A673 (cell line): ENCODE measurements around the gene FOXC1. TPM values are rescaled to one million over a fixed set of nuclear protein-coding genes. Genes with fewer than 3 reads are reported as not detected.

Experiments
- BruUV-seq: library from RNA; stranded (reverse); fragments of 400-500 nt; replicated peaks from 2 replicates; lab custom pipeline; 2021; lab: Mats Ljungman, UMichigan
- CTCF ChIA-PET: fragments of 300-600 bp; sonication (Branson Sonifier 250); formaldehyde crosslinking; loops from one replicate; lab custom pipeline; 2022; ENCODE audit warnings: antibody characterized with exemption; lab: Charles Lee
- POLR2A ChIA-PET: fragments of 300-600 bp; sonication (Branson Sonifier 250); formaldehyde crosslinking; loops from one replicate; lab custom pipeline; 2022; ENCODE audit warnings: antibody characterized with exemption; ENCODE audit not compliant: low non-redundant PET; lab: Charles Lee
- DNase-seq: peaks from one replicate; pipeline ENCODE4 v3.0.0-alpha.2; 2015; ENCODE audit warnings: low spot score
- H3K27ac ChIP-seq: fragments of 200-600 bp; sonication (generic); 2 replicates; pipeline ENCODE4 v1.5.1; 2016; ENCODE audit warnings: mixed run types, low read depth, mild to moderate bottlenecking, mixed read lengths, antibody characterized with exemption, low read length; ENCODE audit not compliant: poor library complexity, severe bottlenecking
- H3K27me3 ChIP-seq: fragments of 200-600 bp; sonication (generic); replicated peaks from 2 replicates; pipeline ENCODE4 v1.6.1; 2017; ENCODE audit warnings: mixed run types, low read depth, mild to moderate bottlenecking, mixed read lengths, antibody characterized with exemption, low read length; ENCODE audit not compliant: insufficient read depth, poor library complexity
- H3K36me3 ChIP-seq: fragments of 200-600 bp; sonication (generic); 2 replicates; pipeline ENCODE4 v1.6.1; 2016; ENCODE audit warnings: mixed run types, mild to moderate bottlenecking, mixed read lengths, antibody characterized with exemption, low read length; ENCODE audit not compliant: insufficient read depth, poor library complexity, severe bottlenecking
- H3K4me1 ChIP-seq: fragments of 200-600 bp; sonication (generic); 2 replicates; pipeline ENCODE4 v1.6.1; 2017; ENCODE audit warnings: mixed run types, mild to moderate bottlenecking, mixed read lengths, antibody characterized with exemption, low read length; ENCODE audit not compliant: insufficient read depth, poor library complexity, severe bottlenecking
- H3K4me3 ChIP-seq: fragments of 200-600 bp; sonication (generic); 2 replicates; pipeline ENCODE4 v1.5.1; 2016; ENCODE audit warnings: low read depth, mixed run types, mild to moderate bottlenecking, mixed read lengths, low read length; ENCODE audit not compliant: poor library complexity, severe bottlenecking
- H3K9me3 ChIP-seq: fragments of 200-600 bp; sonication (generic); 2 replicates; pipeline ENCODE4 v1.6.1; 2016; ENCODE audit warnings: mixed run types, low read depth, mild to moderate bottlenecking, mixed read lengths, antibody characterized with exemption, low read length; ENCODE audit not compliant: poor library complexity, severe bottlenecking
- CTCF ChIP-seq: fragments of 300-800, 200-600 bp; sonication (generic); conservative IDR thresholded peaks from 2 replicates; pipeline ENCODE4 v1.5.1; 2017; ENCODE audit warnings: low read depth, mild to moderate bottlenecking, antibody characterized with exemption, low read length, moderate library complexity, mixed read lengths
- EZH2 ChIP-seq: fragments of 200-600 bp; sonication (generic); IDR thresholded peaks from 2 replicates; pipeline ENCODE4 v1.6.1; 2017; ENCODE audit warnings: borderline replicate concordance, low read depth, mild to moderate bottlenecking, mixed read lengths, antibody characterized with exemption, low read length; ENCODE audit not compliant: poor library complexity, severe bottlenecking
- intact Hi-C: fragments of 100-400 bp; cut with micrococcal nuclease; formaldehyde crosslinking; loops from one replicate; pipeline ENCODE4 v1.10.0; 2022; ENCODE audit not compliant: unreplicated experiment
- total RNA-seq: library from RNA; stranded (reverse); gene quantifications from 2 replicates; pipeline ENCODE4 v1.2.3, GENCODE V29; 2021

The FOXC1 gene
- total RNA-seq, 1 experiment from 2014 or later = 0.49 TPM

- CTCF ChIA-PET = no interaction called here
These were observed 29.7 kb downstream of the FOXC1 start for GRCh38 chr6:1639430-1639829.

GRCh38 chr6:1640476-1640875 is 30.8 kb downstream of the FOXC1 start:
- ChIA-PET CTCF (no interaction called here), POLR2A (no interaction called here)
- TF ChIP-seq EZH2 (no peak), CTCF (no peak)

More at GRCh38 chr6:1639430-1639829, 29.7 kb downstream of the FOXC1 start:
- intact Hi-C loops = no loop called here
- Histone ChIP-seq H3K27me3 (no peaks in the 10 kb centered on the region), H3K9me3 (no peaks in the 10 kb centered on the region), H3K4me1 (no peaks in the 10 kb centered on the region), H3K36me3 (no peaks in the 10 kb centered on the region), H3K4me3 (no peak overlapping the region), H3K27ac (no peak overlapping the region)
- BruUV-seq = no TSS peak
- no peak for DNase-seq
- POLR2A ChIA-PET = no interaction called here
- TF ChIP-seq EZH2 (no peak), CTCF (no peak)

GRCh38 chr6:1641343-1641885 is 31.7 kb downstream of the FOXC1 start:
- intact Hi-C loops = no loop called here
- CTCF ChIA-PET = no interaction called here

More at GRCh38 chr6:1640476-1640875, 30.8 kb downstream of the FOXC1 start:
- no peaks in the 10 kb centered on the region for H3K27me3 ChIP-seq
- no TSS peak for BruUV-seq
- intact Hi-C loops = no loop called here
- DNase-seq = no peak
- H3K9me3 ChIP-seq = no peaks in the 10 kb centered on the region
- no peaks in the 10 kb centered on the region for H3K36me3 ChIP-seq
- no peak overlapping the region for H3K4me3 ChIP-seq
- H3K4me1 ChIP-seq = no peaks in the 10 kb centered on the region
- no peak overlapping the region for H3K27ac ChIP-seq

More at GRCh38 chr6:1641343-1641885, 31.7 kb downstream of the FOXC1 start:
- Histone ChIP-seq H3K4me1 (no peaks in the 10 kb centered on the region), H3K36me3 (no peaks in the 10 kb centered on the region), H3K9me3 (no peaks in the 10 kb centered on the region), H3K27me3 (no peaks in the 10 kb centered on the region), H3K4me3 (no peak overlapping the region), H3K27ac (no peak overlapping the region)
- TF ChIP-seq CTCF (no peak), EZH2 (no peak)
- BruUV-seq = no TSS peak
- POLR2A ChIA-PET = no interaction called here
- DNase-seq = no peak
